SK-N-SH (cell line): ENCODE data around the gene MBTPS1. TPM values are rescaled to one million over a fixed set of nuclear protein-coding genes. Genes with fewer than 3 reads are reported as not detected.

ENCODE experiments used
- CTCF ChIA-PET: fragments of 300-600, 350-600 bp; formaldehyde crosslinking; extraction: SDS; loops from one replicate; lab custom pipeline; 2021; lab: Yijun Ruan, JAX
- POLR2A ChIA-PET: fragments of 350-600 bp; sonication (Branson Sonifier 250); formaldehyde crosslinking; extraction: SDS; loops from one replicate; lab custom pipeline; 2020; ENCODE audit warnings: antibody characterized with exemption, inconsistent platforms; lab: Yijun Ruan, JAX
- DNase-seq: peaks from one replicate; pipeline ENCODE4 v3.0.0; 2012
- H2AFZ ChIP-seq: fragments of 200-600 bp; sonication (generic); 2 replicates; pipeline ENCODE4 v1.8.1; 2016; ENCODE audit warnings: antibody characterized with exemption, mild to moderate bottlenecking, low read depth
- H3F3A ChIP-seq: fragments of 200-600 bp; sonication (generic); replicated peaks from 2 replicates; pipeline ENCODE3; 2016; ENCODE audit warnings: antibody characterized with exemption, mild to moderate bottlenecking; ENCODE audit not compliant: insufficient read depth
- H3K27ac ChIP-seq, 2 experiments: fragments of 200-500 bp in 1 of 2; fragments of 200-600 bp in 1 of 2; sonication (Bioruptor generic) in 1 of 2; sonication (generic), shearing (Covaris generic) in 1 of 2; 2 replicates each; pipeline versions ENCODE4 v1.5.1 to v1.6.1; 2014 to 2016; ENCODE audit warnings: low read depth in 2 of 2, inconsistent platforms in 1 of 2, low read length in 1 of 2, mild to moderate bottlenecking in 1 of 2, mixed read lengths in 1 of 2
- H3K27me3 ChIP-seq: fragments of 200-600 bp; sonication (generic), shearing (Covaris generic); 2 replicates; pipeline ENCODE4 v1.6.1; 2016; ENCODE audit warnings: mixed run types; ENCODE audit not compliant: insufficient read depth
- H3K36me3 ChIP-seq, 2 experiments: fragments of 200-500 bp in 1 of 2; fragments of 200-600 bp in 1 of 2; sonication (Bioruptor generic) in 1 of 2; sonication (generic) in 1 of 2; replicated peaks in 1 of 2; 2 replicates each; pipeline versions ENCODE3 to v1.5.1; 2014 to 2016; ENCODE audit warnings: low read length in 1 of 2, mild to moderate bottlenecking in 1 of 2; ENCODE audit not compliant: insufficient read depth in 2 of 2, control insufficient read depth in 1 of 2
- H3K4me1 ChIP-seq, 2 experiments: fragments of 200-500 bp in 1 of 2; fragments of 200-600 bp in 1 of 2; sonication (Bioruptor generic) in 1 of 2; sonication (generic), shearing (Covaris generic) in 1 of 2; 2 replicates each; pipeline versions ENCODE4 v1.5.1 to v1.6.1; 2014 to 2016; ENCODE audit warnings: low read depth in 1 of 2, low read length in 1 of 2, mixed run types in 1 of 2; ENCODE audit not compliant: insufficient read depth in 2 of 2, control insufficient read depth in 1 of 2
- H3K4me2 ChIP-seq: fragments of 200-600 bp; sonication (generic), shearing (Covaris generic); 2 replicates; pipeline ENCODE4 v1.6.1; 2017; ENCODE audit warnings: mixed run types
- H3K4me3 ChIP-seq, 2 experiments: fragments of 200-500 bp in 1 of 2; fragments of 200-600 bp in 1 of 2; sonication (Bioruptor generic) in 1 of 2; sonication (generic), shearing (Covaris generic) in 1 of 2; 2 replicates each; pipeline versions ENCODE4 v1.5.1 to v1.8.1; 2014 to 2016; ENCODE audit warnings: low read depth in 2 of 2, inconsistent platforms in 1 of 2, low read length in 1 of 2, mild to moderate bottlenecking in 1 of 2, mixed read lengths in 1 of 2, moderate library complexity in 1 of 2
- H3K79me2 ChIP-seq: fragments of 200-600 bp; sonication (generic); 2 replicates; pipeline ENCODE4 v1.8.1; 2017; ENCODE audit warnings: mild to moderate bottlenecking; ENCODE audit not compliant: insufficient read depth
- H3K9ac ChIP-seq: fragments of 200-600 bp; sonication (generic); 2 replicates; pipeline ENCODE4 v1.6.1; 2017; ENCODE audit warnings: mixed run types
- H3K9me2 ChIP-seq: fragments of 200-600 bp; sonication (generic); 2 replicates; pipeline ENCODE4 v1.6.1; 2017; ENCODE audit warnings: mixed run types
- H3K9me3 ChIP-seq: fragments of 200-600 bp; sonication (generic); 2 replicates; pipeline ENCODE4 v1.6.1; 2017; ENCODE audit warnings: mixed run types, mild to moderate bottlenecking, moderate library complexity
- H4K20me1 ChIP-seq: fragments of 200-600 bp; sonication (generic); 2 replicates; pipeline ENCODE4 v1.6.1; 2017; ENCODE audit warnings: mild to moderate bottlenecking, mixed run types; ENCODE audit not compliant: insufficient read depth
- CTCF ChIP-seq: fragments of 200-600 bp; sonication (generic); IDR thresholded peaks from 2 replicates; pipeline ENCODE4 v1.6.1; 2017; ENCODE audit warnings: antibody characterized with exemption, mild to moderate bottlenecking, moderate library complexity
- ELF1 ChIP-seq: IDR thresholded peaks from 2 replicates; pipeline ENCODE4 v1.4.0; 2012
- EP300 ChIP-seq, 2 experiments: IDR thresholded peaks; 2 replicates each; pipeline versions ENCODE4 v1.4.0 to v1.6.1; 2012; ENCODE audit warnings: borderline replicate concordance in 1 of 2, low read depth in 1 of 2, low read length in 1 of 2
- FOSL2 ChIP-seq: IDR thresholded peaks from 2 replicates; pipeline ENCODE4 v1.4.0; 2012; ENCODE audit warnings: low read depth, mild to moderate bottlenecking, moderate library complexity, borderline replicate concordance
- GATA2 ChIP-seq: sonication (generic); formaldehyde crosslinking; IDR thresholded peaks from 2 replicates; pipeline ENCODE4 v1.5.0; 2020; ENCODE audit warnings: mild to moderate bottlenecking, missing genetic modification reagents
- MEF2A ChIP-seq: IDR thresholded peaks from 2 replicates; pipeline ENCODE4 v1.4.0; 2012; ENCODE audit warnings: low read depth, borderline replicate concordance
- MXI1 ChIP-seq: IDR thresholded peaks from 2 replicates; pipeline ENCODE4 v1.6.1; 2012; ENCODE audit warnings: mild to moderate bottlenecking, low read depth, low read length, improper control_type of control experiment
- NRF1 ChIP-seq: IDR thresholded peaks from 2 replicates; pipeline ENCODE4 v1.6.1; 2012; ENCODE audit warnings: low read depth, mild to moderate bottlenecking, low read length
- RFX5 ChIP-seq: IDR thresholded peaks from 2 replicates; pipeline ENCODE4 v1.6.1; 2012; ENCODE audit warnings: mild to moderate bottlenecking, improper control_type of control experiment, low read length
- RXRA ChIP-seq: IDR thresholded peaks from 2 replicates; pipeline ENCODE4 v1.4.0; 2012; ENCODE audit warnings: low read depth, mild to moderate bottlenecking, borderline replicate concordance
- SIN3A ChIP-seq: IDR thresholded peaks from 2 replicates; pipeline ENCODE4 v1.6.1; 2012; ENCODE audit warnings: low read depth, mild to moderate bottlenecking, low read length, moderate library complexity, borderline replicate concordance
- TCF12 ChIP-seq: IDR thresholded peaks from 2 replicates; pipeline ENCODE4 v1.4.0; 2012
- YY1 ChIP-seq: IDR thresholded peaks from 2 replicates; pipeline ENCODE4 v1.4.0; 2012; ENCODE audit warnings: low read depth, mild to moderate bottlenecking
- ZBTB33 ChIP-seq: IDR thresholded peaks from 2 replicates; pipeline ENCODE4 v1.4.0; 2012; ENCODE audit warnings: low read depth, borderline replicate concordance
- WGBS: methylation state at CpG from one replicate; pipeline ENCODE4 v1.1.6; 2017; ENCODE audit warnings: low lambda C conversion rate; 5-methylcytosine and 5-hydroxymethylcytosine counted together
- polyA plus RNA-seq, 3 experiments: library from polyadenylated mRNA; depleted of rRNA; stranded (reverse); fragments of >200 nt; gene quantifications; 2 replicates each; pipeline ENCODE4 v1.2.3, GENCODE V29; 2012
- TF ChIP-seq, protein P1 (sequence below): fragments of 150-350 bp; IDR thresholded peaks from 2 replicates; pipeline ENCODE4 v1.6.1; 2016; ENCODE audit warnings: mild to moderate bottlenecking, low read depth, low read length

Gene MBTPS1
- polyA plus RNA-seq, 1 of the 3 experiments (the other 2 are of a cell fraction) = 84.9 TPM

DNA sequence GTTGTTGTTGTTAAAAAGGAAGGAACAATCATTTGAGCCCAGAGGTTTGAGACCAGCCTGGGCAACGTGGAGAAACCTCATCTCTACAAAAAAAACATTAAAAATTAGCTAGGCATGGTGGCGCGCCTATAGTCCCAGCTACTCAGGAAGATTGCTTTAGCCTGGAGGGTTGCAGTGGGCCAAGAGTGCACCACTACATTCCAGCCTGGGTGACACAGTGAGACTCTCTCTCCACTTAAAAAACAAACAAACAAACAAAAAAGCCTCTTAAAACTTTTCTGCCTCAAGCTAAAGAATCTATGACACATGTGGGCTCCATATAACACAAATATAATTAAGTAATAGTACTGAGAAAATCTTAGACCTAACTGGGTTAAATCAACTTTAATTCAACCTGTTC lies 12.5 kb downstream of the MBTPS1 start:
- Histone ChIP-seq H2AFZ (no peak overlapping the region), H4K20me1 (peaks cover 71% of the 10 kb centered on the region), H3K27me3 (no peaks in the 10 kb centered on the region), H3K9ac (no peak overlapping the region), H3F3A (peaks cover 9% of the 10 kb centered on the region), H3K36me3 (peaks cover 6 to 16% of the 10 kb centered on the region in 2 experiments), H3K4me2 (no peak overlapping the region), H3K9me2 (no peaks in the 10 kb centered on the region), H3K79me2 (peaks cover 87% of the 10 kb centered on the region)
- TF ChIP-seq SIN3A (no peak), ELF1 (no peak), ZBTB33 (no peak), FOSL2 (no peak), RXRA (no peak)
- TF ChIP-seq, all 33 proteins: peak for 0
- no peak overlapping the region for H3K4me3 ChIP-seq
- CTCF ChIA-PET = interaction anchor here (1.4 to 1.5 kb wide), 4 partner anchors 38 to 83 kb away, joined by 3 to 6 read pairs (median 4); partner anchors contain the start of gene TAF1C
- POLR2A ChIA-PET = no interaction called here
- WGBS = 95% methylated on average over 3 of the region's 3 CpGs
- no peaks in the 10 kb centered on the region for H3K9me3 ChIP-seq
- H3K27ac ChIP-seq = no peak overlapping the region
- H3K4me1 ChIP-seq = peaks cover 4 to 7% of the 10 kb centered on the region in 2 experiments; a peak in 2 of 4 replicates
- DNase-seq = no peak

- no peak overlapping the region for H3K4me3 ChIP-seq
- POLR2A ChIA-PET = no interaction called here
- H3K9ac ChIP-seq = no peak overlapping the region
- H3K36me3 ChIP-seq = peaks cover 11 to 21% of the 10 kb centered on the region in 2 experiments
- H3F3A ChIP-seq = peaks cover 9% of the 10 kb centered on the region
- 71% methylated on average over 5 of the region's 5 CpGs for WGBS
- no peaks in the 10 kb centered on the region for H3K9me2 ChIP-seq
- H3K79me2 ChIP-seq = peaks cover 87% of the 10 kb centered on the region
- H3K27me3 ChIP-seq = no peaks in the 10 kb centered on the region
- no peak overlapping the region for H2AFZ ChIP-seq
- H3K4me1 ChIP-seq = peaks cover 4 to 7% of the 10 kb centered on the region in 2 experiments; a peak in 2 of 4 replicates
- CTCF ChIA-PET = interaction anchor here (1.4 to 1.5 kb wide), 3 partner anchors 38 to 83 kb away, joined by 3 to 6 read pairs (median 4); partner anchors contain the start of gene TAF1C
- H3K4me2 ChIP-seq = no peak overlapping the region
- H3K9me3 ChIP-seq = no peaks in the 10 kb centered on the region
- H4K20me1 ChIP-seq = peaks cover 71% of the 10 kb centered on the region
- H3K27ac ChIP-seq = no peak overlapping the region
- no peak for TF ChIP-seq CTCF
- TF ChIP-seq NRF1 = no peak
- no peak for TF ChIP-seq RFX5
- no peak for TF ChIP-seq EP300 (IDR thresholded peaks at IDR 0.05; ENCODE audit: borderline replicate concordance in 1 of 2, low read depth in 1 of 2, low read length in 1 of 2)
- TF ChIP-seq MXI1 = no peak
- TF ChIP-seq RXRA = no peak
- no peak for TF ChIP-seq ELF1
- no peak for TF ChIP-seq GATA2 (CRISPR knock-in tag)
- no peak for TF ChIP-seq MEF2A
- TF ChIP-seq, protein P1, sequence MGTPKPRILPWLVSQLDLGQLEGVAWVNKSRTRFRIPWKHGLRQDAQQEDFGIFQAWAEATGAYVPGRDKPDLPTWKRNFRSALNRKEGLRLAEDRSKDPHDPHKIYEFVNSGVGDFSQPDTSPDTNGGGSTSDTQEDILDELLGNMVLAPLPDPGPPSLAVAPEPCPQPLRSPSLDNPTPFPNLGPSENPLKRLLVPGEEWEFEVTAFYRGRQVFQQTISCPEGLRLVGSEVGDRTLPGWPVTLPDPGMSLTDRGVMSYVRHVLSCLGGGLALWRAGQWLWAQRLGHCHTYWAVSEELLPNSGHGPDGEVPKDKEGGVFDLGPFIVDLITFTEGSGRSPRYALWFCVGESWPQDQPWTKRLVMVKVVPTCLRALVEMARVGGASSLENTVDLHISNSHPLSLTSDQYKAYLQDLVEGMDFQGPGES = no peak
- TF ChIP-seq YY1 = no peak
- TF ChIP-seq TCF12 = no peak
- TF ChIP-seq, all 33 proteins: peak for 0
- no peak for DNase-seq
Measured at GRCh38 chr16:84103678-84104077, 13.1 kb downstream of the MBTPS1 start.
